GM12878 (cell line): ENCODE measurements around the gene POU3F3. TPM values are rescaled to one million over a fixed set of nuclear protein-coding genes. Genes with fewer than 3 reads are reported as not detected.

ENCODE experiments used
- ATAC-seq: fragments of 200-7000 bp; cut with Tn5 transposase; 3 replicates; pipeline ENCODE4 v1.9.1; 2020; ENCODE audit warnings: mild to moderate bottlenecking, moderate library complexity
- BruUV-seq: library from RNA; stranded (reverse); fragments of 400-500 nt; replicated peaks from 2 replicates; lab custom pipeline; 2021; lab: Mats Ljungman, UMichigan
- CTCF ChIA-PET: fragments of 300-600 bp; sonication (Branson Sonifier 250); formaldehyde crosslinking; extraction: SDS; loops from one replicate; lab custom pipeline; 2021; ENCODE audit warnings: inconsistent platforms; lab: Yijun Ruan, JAX
- POLR2A ChIA-PET: fragments of 350-600 bp; formaldehyde crosslinking; extraction: SDS; loops from one replicate; lab custom pipeline; 2021; ENCODE audit warnings: inconsistent platforms; lab: Charles Lee
- RAD21 ChIA-PET: fragments of 300-600 bp; sonication (Branson Sonifier 250); formaldehyde crosslinking; loops from one replicate; lab custom pipeline; 2023; ENCODE audit warnings: antibody characterized with exemption; ENCODE audit not compliant: unreplicated experiment; lab: Charles Lee
- SMC1A ChIA-PET: fragments of 300-600 bp; sonication (Branson Sonifier 250); formaldehyde crosslinking; loops from one replicate; lab custom pipeline; 2023; ENCODE audit not compliant: unreplicated experiment, uncharacterized antibody; lab: Charles Lee
- DNase-seq: peaks from one replicate; pipeline ENCODE4 v3.0.0-alpha.2; 2011; ENCODE audit warnings: low read depth, low spot score
- FAIRE-seq: peaks from 3 replicates; lab custom pipeline; 2011; peaks lifted over from hg19 to GRCh38; lab: Jason Lieb, UNC
- H2AFZ ChIP-seq: 2 replicates; pipeline ENCODE4 v1.6.0; 2011; ENCODE audit warnings: low read depth, low read length, control low read depth; ENCODE audit not compliant: control insufficient read depth
- H3K27ac ChIP-seq: 2 replicates; pipeline ENCODE4 v1.5.1; 2011; ENCODE audit warnings: control low read depth; ENCODE audit not compliant: control insufficient read depth, insufficient read depth
- H3K27me3 ChIP-seq, 2 experiments: replicated peaks in 1 of 2; 2 replicates each; pipeline versions ENCODE4 v1.6.0 to v1.6.1; 2011; ENCODE audit warnings: low read length in 1 of 2; ENCODE audit not compliant: control insufficient read depth in 2 of 2, insufficient read depth in 2 of 2
- H3K36me3 ChIP-seq, 2 experiments: 2 replicates each; pipeline ENCODE4 v1.5.1; 2011; ENCODE audit warnings: low read length in 1 of 2; ENCODE audit not compliant: control insufficient read depth in 2 of 2, insufficient read depth in 2 of 2
- H3K4me1 ChIP-seq: 2 replicates; pipeline ENCODE4 v1.6.1; 2011; ENCODE audit warnings: mild to moderate bottlenecking, low read length, moderate library complexity, mixed read lengths; ENCODE audit not compliant: control insufficient read depth, insufficient read depth
- H3K4me2 ChIP-seq: 2 replicates; pipeline ENCODE4 v1.6.0; 2011; ENCODE audit warnings: control low read depth; ENCODE audit not compliant: control insufficient read depth, insufficient read depth
- H3K4me3 ChIP-seq: fragments of 200-600 bp; sonication (generic); 2 replicates; pipeline ENCODE4 v1.5.1; 2016
- H3K79me2 ChIP-seq: 2 replicates; pipeline ENCODE4 v1.6.0; 2011; ENCODE audit warnings: low read length; ENCODE audit not compliant: control insufficient read depth, insufficient read depth
- H3K9ac ChIP-seq: 2 replicates; pipeline ENCODE4 v1.8.0; 2011; ENCODE audit warnings: low read length, control low read depth, mixed read lengths; ENCODE audit not compliant: control insufficient read depth, insufficient read depth
- H3K9me3 ChIP-seq: replicated peaks from 3 replicates; pipeline ENCODE4 v1.5.1; 2011; ENCODE audit warnings: mild to moderate bottlenecking, low read length; ENCODE audit not compliant: control insufficient read depth, insufficient read depth
- H4K20me1 ChIP-seq: 2 replicates; pipeline ENCODE4 v1.6.0; 2011; ENCODE audit not compliant: control insufficient read depth, insufficient read depth
- CBFB ChIP-seq: IDR thresholded peaks from 2 replicates; pipeline ENCODE4 v1.6.1; 2016; ENCODE audit warnings: antibody characterized with exemption, low read depth
- GATAD2B ChIP-seq: fragments of 450-650 bp; conservative IDR thresholded peaks from 2 replicates; pipeline ENCODE4 v1.6.1; 2017; ENCODE audit warnings: low read depth, mild to moderate bottlenecking, moderate library complexity
- HSF1 ChIP-seq: fragments of 150-350 bp; IDR thresholded peaks from 2 replicates; pipeline ENCODE4 v1.6.1; 2014; ENCODE audit warnings: mild to moderate bottlenecking, low read depth, low read length
- IKZF1 ChIP-seq: fragments of 450-650 bp; conservative IDR thresholded peaks from 2 replicates; pipeline ENCODE4 v1.6.1; 2017; ENCODE audit warnings: antibody characterized with exemption, mild to moderate bottlenecking
- MYC ChIP-seq: IDR thresholded peaks from 2 replicates; pipeline ENCODE4 v1.6.1; 2011; ENCODE audit warnings: mild to moderate bottlenecking, low read length, moderate library complexity, inconsistent platforms; ENCODE audit not compliant: insufficient read depth, insufficient replicate concordance, insufficient read length, severe bottlenecking
- NFXL1 ChIP-seq: fragments of 450-650 bp; IDR thresholded peaks from 2 replicates; pipeline ENCODE4 v1.6.1; 2017; ENCODE audit warnings: antibody characterized with exemption, mild to moderate bottlenecking, borderline replicate concordance
- PML ChIP-seq: IDR thresholded peaks from 2 replicates; pipeline ENCODE4 v1.6.1; 2012; ENCODE audit warnings: low read length, inconsistent platforms
- RELA ChIP-seq: fragments of 450-650 bp; IDR thresholded peaks from 2 replicates; pipeline ENCODE4 v1.8.0; 2014; ENCODE audit warnings: borderline replicate concordance; ENCODE audit not compliant: partially characterized antibody
- SRF ChIP-seq, 2 experiments: IDR thresholded peaks; 2 replicates each; pipeline ENCODE4 v1.6.1; 2011; ENCODE audit warnings: low read depth in 2 of 2, low read length in 2 of 2, mild to moderate bottlenecking in 1 of 2, moderate library complexity in 1 of 2
- SUPT20H ChIP-seq: IDR thresholded peaks from 2 replicates; pipeline ENCODE4 v1.6.1; 2011; ENCODE audit warnings: low read depth, mild to moderate bottlenecking, low read length, moderate library complexity, borderline replicate concordance; ENCODE audit not compliant: control insufficient read depth
- WRNIP1 ChIP-seq: IDR thresholded peaks from 2 replicates; pipeline ENCODE4 v1.6.1; 2011; ENCODE audit warnings: low read depth, low read length, improper control_type of control experiment, borderline replicate concordance
- WGBS: methylation state at CpG from one replicate; pipeline ENCODE4 v1.1.6; 2016; ENCODE audit warnings: low lambda C conversion rate; ENCODE audit not compliant: insufficient replicate concordance, insufficient coverage; ENCODE audit errors: missing lambda C conversion rate; 5-methylcytosine and 5-hydroxymethylcytosine counted together
- in situ Hi-C: fragments of 300-500 bp; cut with MboI; formaldehyde crosslinking; loops from 9 replicates; pipeline ENCODE4 v1.14.3; 2018; ENCODE audit warnings: mixed read lengths
- intact Hi-C: fragments of 100-400 bp; cut with micrococcal nuclease; formaldehyde crosslinking; loops from one replicate; pipeline ENCODE4 v1.14.2; 2022; ENCODE audit not compliant: unreplicated experiment
- polyA plus RNA-seq, 11 experiments: library from polyadenylated mRNA; depleted of rRNA in 4 of 11; unstranded in 6 of 11; stranded (reverse) in 5 of 11; fragments of >200 nt; fragmentation: Nextera tagmentation in 4 of 11; fragmentation: Illumina TruSeq in 1 of 11; extraction: Ambion mirVana in 4 of 11; extraction: Trizol in 1 of 11; gene quantifications; 1 replicate in 1 of 11; 2 replicates in 10 of 11; pipeline versions ENCODE4 v1.2.1 to v1.2.3, GENCODE V29; 2011 to 2016; ENCODE audit warnings: inconsistent platforms in 2 of 11, missing spikeins in 2 of 11, low read depth in 1 of 11
- total RNA-seq, 4 experiments: library from RNA; depleted of rRNA in 3 of 4; stranded (reverse); fragments of >200 nt in 3 of 4; fragmentation: Illumina TruSeq in 1 of 4; extraction: Trizol in 1 of 4; gene quantifications; 2 replicates each; pipeline versions ENCODE4 v1.2.1 to v1.2.3, GENCODE V29; 2013 to 2021
- TF ChIP-seq, protein P1 (sequence below): fragments of 450-650 bp; formaldehyde crosslinking; IDR thresholded peaks from 2 replicates; pipeline ENCODE4 v1.5.0; 2022; ENCODE audit warnings: mild to moderate bottlenecking, missing genetic modification characterization

POU3F3 gene
- total and polyA plus RNA-seq, 10 of the 15 experiments (the other 5 are each of a cell fraction or from before 2014, with no cell fraction given): not detected

GRCh38 chr2:104845946-104846785 lies 7.7 kb upstream of the POU3F3 start:
- TF ChIP-seq MYC (no peak), IKZF1 (no peak), HSF1 (no peak), PML (no peak), SUPT20H (no peak), GATAD2B (no peak), CBFB (no peak), NFXL1 (no peak), SRF (IDR thresholded peaks at IDR 0.05; ENCODE audit: low read depth in 2 of 2, low read length in 2 of 2) (no peak), WRNIP1 (no peak), RELA (no peak)
- TF ChIP-seq, protein P1, sequence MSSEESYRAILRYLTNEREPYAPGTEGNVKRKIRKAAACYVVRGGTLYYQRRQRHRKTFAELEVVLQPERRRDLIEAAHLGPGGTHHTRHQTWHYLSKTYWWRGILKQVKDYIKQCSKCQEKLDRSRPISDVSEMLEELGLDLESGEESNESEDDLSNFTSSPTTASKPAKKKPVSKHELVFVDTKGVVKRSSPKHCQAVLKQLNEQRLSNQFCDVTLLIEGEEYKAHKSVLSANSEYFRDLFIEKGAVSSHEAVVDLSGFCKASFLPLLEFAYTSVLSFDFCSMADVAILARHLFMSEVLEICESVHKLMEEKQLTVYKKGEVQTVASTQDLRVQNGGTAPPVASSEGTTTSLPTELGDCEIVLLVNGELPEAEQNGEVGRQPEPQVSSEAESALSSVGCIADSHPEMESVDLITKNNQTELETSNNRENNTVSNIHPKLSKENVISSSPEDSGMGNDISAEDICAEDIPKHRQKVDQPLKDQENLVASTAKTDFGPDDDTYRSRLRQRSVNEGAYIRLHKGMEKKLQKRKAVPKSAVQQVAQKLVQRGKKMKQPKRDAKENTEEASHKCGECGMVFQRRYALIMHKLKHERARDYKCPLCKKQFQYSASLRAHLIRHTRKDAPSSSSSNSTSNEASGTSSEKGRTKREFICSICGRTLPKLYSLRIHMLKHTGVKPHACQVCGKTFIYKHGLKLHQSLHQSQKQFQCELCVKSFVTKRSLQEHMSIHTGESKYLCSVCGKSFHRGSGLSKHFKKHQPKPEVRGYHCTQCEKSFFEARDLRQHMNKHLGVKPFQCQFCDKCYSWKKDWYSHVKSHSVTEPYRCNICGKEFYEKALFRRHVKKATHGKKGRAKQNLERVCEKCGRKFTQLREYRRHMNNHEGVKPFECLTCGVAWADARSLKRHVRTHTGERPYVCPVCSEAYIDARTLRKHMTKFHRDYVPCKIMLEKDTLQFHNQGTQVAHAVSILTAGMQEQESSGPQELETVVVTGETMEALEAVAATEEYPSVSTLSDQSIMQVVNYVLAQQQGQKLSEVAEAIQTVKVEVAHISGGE: no peak
- no TSS peak for BruUV-seq
- in situ Hi-C loops: no loop called here
- Histone ChIP-seq H3K9ac (no peak overlapping the region), H3K36me3 (no peaks in the 10 kb centered on the region), H4K20me1 (no peaks in the 10 kb centered on the region), H3K27me3 (peaks cover 13 to 28% of the 10 kb centered on the region in 2 experiments), H2AFZ (no peak overlapping the region), H3K9me3 (no peaks in the 10 kb centered on the region; the same call in 2 of the 3 replicates), H3K27ac (no peak overlapping the region), H3K4me3 (no peak overlapping the region), H3K4me2 (no peak overlapping the region), H3K4me1 (no peaks in the 10 kb centered on the region), H3K79me2 (no peaks in the 10 kb centered on the region)
- 13% methylated on average over 16 of the region's 16 CpGs for WGBS
- POLR2A ChIA-PET: interaction anchor here (0.6 kb wide), 1 partner anchor 346 kb away, joined by 3 read pairs; no protein-coding TSS in a partner anchor
- no peak for DNase-seq
- no peak for FAIRE-seq
- SMC1A ChIA-PET: interaction anchor here (1.0 kb wide), 1 partner anchor 1684 kb away, joined by 3 read pairs; no protein-coding TSS in a partner anchor
- intact Hi-C loops: loop anchor here (5.0 kb wide), 1 partner anchor 814 kb away; no protein-coding TSS in a partner anchor
- CTCF ChIA-PET: interaction anchor here (0.8 to 1.0 kb wide), 2 partner anchors 90 to 1684 kb away, joined by 3 read pairs; no protein-coding TSS in a partner anchor
- ATAC-seq: no peak
- RAD21 ChIA-PET: no interaction called here
